NT2/D1 (cell line): ENCODE measurements around the gene ERC1.

ENCODE experiments used
- DNase-seq: peaks from one replicate; pipeline ENCODE4 v3.0.0-alpha.2; 2011; ENCODE audit warnings: low read depth, low spot score
- H3K27me3 ChIP-seq: 2 replicates; pipeline ENCODE4 v1.6.0; 2011; ENCODE audit warnings: mild to moderate bottlenecking; ENCODE audit not compliant: insufficient read length, insufficient read depth
- H3K36me3 ChIP-seq: 2 replicates; pipeline ENCODE4 v1.6.1; 2011; ENCODE audit warnings: mild to moderate bottlenecking, low read length, mixed read lengths; ENCODE audit not compliant: insufficient read depth, insufficient read length
- H3K4me1 ChIP-seq: 2 replicates; pipeline ENCODE4 v1.5.1; 2011; ENCODE audit not compliant: insufficient read depth, insufficient read length
- H3K4me3 ChIP-seq: 2 replicates; pipeline ENCODE4 v1.5.1; 2011; ENCODE audit warnings: low read depth; ENCODE audit not compliant: insufficient read length
- H3K9ac ChIP-seq: 2 replicates; pipeline ENCODE4 v1.6.0; 2011; ENCODE audit warnings: low read depth; ENCODE audit not compliant: insufficient read length
- H3K9me3 ChIP-seq: 2 replicates; pipeline ENCODE4 v1.5.1; 2011; ENCODE audit warnings: mild to moderate bottlenecking, low read length; ENCODE audit not compliant: insufficient read depth
- SUZ12 ChIP-seq: IDR thresholded peaks from 2 replicates; pipeline ENCODE4 v1.6.1; 2011; ENCODE audit not compliant: insufficient read length, insufficient read depth; ENCODE audit errors: extremely low read depth
- YY1 ChIP-seq: IDR thresholded peaks from 2 replicates; pipeline ENCODE4 v1.6.1; 2011; ENCODE audit not compliant: insufficient read length, insufficient read depth
- ZNF274 ChIP-seq: IDR thresholded peaks from 2 replicates; pipeline ENCODE4 v1.6.1; 2011; ENCODE audit warnings: mild to moderate bottlenecking, low read depth, low read length

The ERC1 gene

GRCh38 chr12:1059162-1059561, 68.1 kb downstream of the ERC1 start:
- no peaks in the 10 kb centered on the region for H3K36me3 ChIP-seq
- TF ChIP-seq ZNF274 (no peak), YY1 (no peak), SUZ12 (no peak)
- peaks cover 40% of the 10 kb centered on the region for H3K9me3 ChIP-seq
- H3K27me3 ChIP-seq: no peaks in the 10 kb centered on the region
- DNase-seq: no peak
- peaks cover 4% of the 10 kb centered on the region for H3K4me1 ChIP-seq
- H3K9ac ChIP-seq: no peak overlapping the region
- no peak overlapping the region for H3K4me3 ChIP-seq

GRCh38 chr12:1063852-1064251, 72.8 kb downstream of the ERC1 start:
- no peak for TF ChIP-seq ZNF274
- no peak for TF ChIP-seq YY1
- TF ChIP-seq SUZ12: no peak
- no peak for DNase-seq
- Histone ChIP-seq H3K9me3 (peaks cover 35% of the 10 kb centered on the region), H3K9ac (no peak overlapping the region), H3K4me1 (no peaks in the 10 kb centered on the region), H3K36me3 (no peaks in the 10 kb centered on the region), H3K4me3 (no peak overlapping the region), H3K27me3 (no peaks in the 10 kb centered on the region)

- H3K9me3 ChIP-seq: peaks cover 30% of the 10 kb centered on the region
- no peaks in the 10 kb centered on the region for H3K27me3 ChIP-seq
- TF ChIP-seq YY1: no peak
- no peak for TF ChIP-seq SUZ12
- H3K9ac ChIP-seq: no peak overlapping the region
- H3K4me1 ChIP-seq: no peaks in the 10 kb centered on the region
- no peaks in the 10 kb centered on the region for H3K36me3 ChIP-seq
- H3K4me3 ChIP-seq: no peak overlapping the region
- DNase-seq: no peak
These were observed 73.3 kb downstream of the ERC1 start for GRCh38 chr12:1064317-1064716.

GRCh38 chr12:1065629-1066028, 74.6 kb downstream of the ERC1 start:
- DNase-seq: no peak
- TF ChIP-seq ZNF274: no peak
- TF ChIP-seq YY1: no peak
- no peak for TF ChIP-seq SUZ12
- peaks cover 23% of the 10 kb centered on the region for H3K9me3 ChIP-seq
- no peak overlapping the region for H3K9ac ChIP-seq
- no peaks in the 10 kb centered on the region for H3K27me3 ChIP-seq
- no peak overlapping the region for H3K4me3 ChIP-seq
- H3K4me1 ChIP-seq: no peaks in the 10 kb centered on the region
- H3K36me3 ChIP-seq: no peaks in the 10 kb centered on the region

GRCh38 chr12:1069846-1070245, 78.8 kb downstream of the ERC1 start:
- Histone ChIP-seq H3K4me1 (no peaks in the 10 kb centered on the region), H3K36me3 (no peaks in the 10 kb centered on the region), H3K27me3 (no peaks in the 10 kb centered on the region), H3K9ac (no peak overlapping the region), H3K9me3 (no peaks in the 10 kb centered on the region), H3K4me3 (no peak overlapping the region)
- DNase-seq: no peak
- TF ChIP-seq SUZ12 (no peak), YY1 (no peak), ZNF274 (no peak)

GRCh38 chr12:1071182-1071581, 80.2 kb downstream of the ERC1 start:
- no peak for DNase-seq
- Histone ChIP-seq H3K9ac (no peak overlapping the region), H3K4me3 (no peak overlapping the region), H3K27me3 (no peaks in the 10 kb centered on the region), H3K4me1 (no peaks in the 10 kb centered on the region), H3K36me3 (no peaks in the 10 kb centered on the region), H3K9me3 (no peaks in the 10 kb centered on the region)
- TF ChIP-seq SUZ12: no peak
- no peak for TF ChIP-seq ZNF274
- no peak for TF ChIP-seq YY1

GRCh38 chr12:1073652-1074051, 82.6 kb downstream of the ERC1 start:
- Histone ChIP-seq H3K9me3 (no peaks in the 10 kb centered on the region), H3K36me3 (no peaks in the 10 kb centered on the region), H3K4me3 (no peak overlapping the region), H3K9ac (no peak overlapping the region), H3K4me1 (no peaks in the 10 kb centered on the region), H3K27me3 (no peaks in the 10 kb centered on the region)
- DNase-seq: no peak
- TF ChIP-seq YY1 (no peak), ZNF274 (no peak), SUZ12 (no peak)

GRCh38 chr12:1077036-1077803, 86.2 kb downstream of the ERC1 start:
- no peak overlapping the region for H3K4me3 ChIP-seq
- H3K36me3 ChIP-seq: no peaks in the 10 kb centered on the region
- no peak for DNase-seq
- no peaks in the 10 kb centered on the region for H3K4me1 ChIP-seq
- no peak for TF ChIP-seq ZNF274
- TF ChIP-seq SUZ12: no peak
- TF ChIP-seq YY1: no peak
- no peaks in the 10 kb centered on the region for H3K9me3 ChIP-seq
- no peak overlapping the region for H3K9ac ChIP-seq
- H3K27me3 ChIP-seq: no peaks in the 10 kb centered on the region
